ENCODE results near the gene MAST4.

MAST4 gene

GRCh38 chr5:66952153-66952552 is 356.0 kb downstream of the MAST4 start:
- no peak for DNase-seq (ENCODE audit: low read depth in 1 of 2, low spot score in 1 of 2)

GRCh38 chr5:66956439-66956838 is 360.2 kb downstream of the MAST4 start:
- DNase-seq (ENCODE audit: low read depth in 1 of 2, low spot score in 1 of 2): no peak

GRCh38 chr5:66958201-66958979 is 362.2 kb downstream of the MAST4 start:
- DNase-seq (ENCODE audit: low read depth in 1 of 2, low spot score in 1 of 2): no peak

- no peak for DNase-seq (ENCODE audit: low read depth in 1 of 2, low spot score in 1 of 2)
Measured at GRCh38 chr5:66958980-66959641, 362.9 kb downstream of the MAST4 start.

- no peak for DNase-seq (ENCODE audit: low read depth in 1 of 2, low spot score in 1 of 2)
Measured at GRCh38 chr5:66959653-66960052, 363.5 kb downstream of the MAST4 start.

- no peak for DNase-seq (ENCODE audit: low read depth in 1 of 2, low spot score in 1 of 2)
Measured at GRCh38 chr5:66960369-66961137, 364.4 kb downstream of the MAST4 start.

GRCh38 chr5:66963559-66963971 is 367.4 kb downstream of the MAST4 start:
- no peak for DNase-seq (ENCODE audit: low read depth in 1 of 2, low spot score in 1 of 2)

- no peak for DNase-seq (ENCODE audit: low read depth in 1 of 2, low spot score in 1 of 2)
Measured at GRCh38 chr5:66966439-66966838, 370.2 kb downstream of the MAST4 start.

GRCh38 chr5:66967102-66967501 is 370.9 kb downstream of the MAST4 start:
- DNase-seq (ENCODE audit: low read depth in 1 of 2, low spot score in 1 of 2): no peak

GRCh38 chr5:66967826-66968262 is 371.7 kb downstream of the MAST4 start:
- DNase-seq (ENCODE audit: low read depth in 1 of 2, low spot score in 1 of 2): no peak

GRCh38 chr5:66969484-66969883 is 373.3 kb downstream of the MAST4 start:
- no peak for DNase-seq (ENCODE audit: low read depth in 1 of 2, low spot score in 1 of 2)

GRCh38 chr5:66969963-66970362 is 373.8 kb downstream of the MAST4 start:
- DNase-seq (ENCODE audit: low read depth in 1 of 2, low spot score in 1 of 2): no peak

- no peak for DNase-seq (ENCODE audit: low read depth in 1 of 2, low spot score in 1 of 2)
Measured at GRCh38 chr5:66972004-66972403, 375.8 kb downstream of the MAST4 start.

GRCh38 chr5:66974256-66974655 is 378.1 kb downstream of the MAST4 start:
- no peak for DNase-seq (ENCODE audit: low read depth in 1 of 2, low spot score in 1 of 2)

GRCh38 chr5:66976108-66976507 is 379.9 kb downstream of the MAST4 start:
- no peak for DNase-seq (ENCODE audit: low read depth in 1 of 2, low spot score in 1 of 2)

GRCh38 chr5:66979738-66980137 is 383.5 kb downstream of the MAST4 start:
- no peak for DNase-seq (ENCODE audit: low read depth in 1 of 2, low spot score in 1 of 2)

- no peak for DNase-seq (ENCODE audit: low read depth in 1 of 2, low spot score in 1 of 2)
Measured at GRCh38 chr5:66981266-66982055, 385.3 kb downstream of the MAST4 start.

- DNase-seq (ENCODE audit: low read depth in 1 of 2, low spot score in 1 of 2): no peak
Measured at GRCh38 chr5:66982056-66982387, 385.8 kb downstream of the MAST4 start.

GRCh38 chr5:66982470-66982869 is 386.3 kb downstream of the MAST4 start:
- DNase-seq (ENCODE audit: low read depth in 1 of 2, low spot score in 1 of 2): no peak

GRCh38 chr5:66985417-66985816 is 389.2 kb downstream of the MAST4 start:
- DNase-seq (ENCODE audit: low read depth in 1 of 2, low spot score in 1 of 2): no peak

GRCh38 chr5:66986009-66986408 is 389.8 kb downstream of the MAST4 start:
- no peak for DNase-seq (ENCODE audit: low read depth in 1 of 2, low spot score in 1 of 2)
